NK-92 treated with Interleukin-12 subunit alpha and Interleukin-12 subunit beta, amount 100 ng/mL, for 24 hours (cell line): ENCODE measurements around the gene RNF19B.
A peak's percentile ranks its signal among the peaks of the same experiment; 100 is the strongest.
"Not testable (repeated sequence)": the region's sequence is repeated elsewhere in the genome, so short reads cannot be mapped to it uniquely, and the experiment has no call there.

Experiments
- DNase-seq: peaks from one replicate; lab custom pipeline; 2025; lab: John Stamatoyannopoulos, UW

The RNF19B gene

DNA sequence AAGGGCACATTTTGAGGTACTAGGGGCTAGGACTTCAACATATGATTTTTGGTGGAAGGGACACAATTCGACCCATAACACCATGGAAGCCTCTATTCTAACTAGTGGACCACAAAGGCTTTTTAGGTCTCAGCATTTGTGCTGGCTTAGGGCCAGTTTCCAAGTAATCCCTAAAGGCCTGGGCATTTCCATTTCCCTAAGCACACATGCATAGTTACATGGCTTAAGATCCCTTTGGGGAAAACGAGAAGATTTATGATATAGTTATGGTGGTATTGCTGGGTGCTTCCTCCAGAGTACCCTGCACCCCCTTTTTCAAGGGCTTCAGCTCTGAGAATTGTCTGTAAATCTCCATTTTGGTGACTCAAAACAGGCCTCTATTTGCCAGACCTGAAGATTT, 35.2 kb downstream of the RNF19B start:
- DNase-seq = no peak

DNA sequence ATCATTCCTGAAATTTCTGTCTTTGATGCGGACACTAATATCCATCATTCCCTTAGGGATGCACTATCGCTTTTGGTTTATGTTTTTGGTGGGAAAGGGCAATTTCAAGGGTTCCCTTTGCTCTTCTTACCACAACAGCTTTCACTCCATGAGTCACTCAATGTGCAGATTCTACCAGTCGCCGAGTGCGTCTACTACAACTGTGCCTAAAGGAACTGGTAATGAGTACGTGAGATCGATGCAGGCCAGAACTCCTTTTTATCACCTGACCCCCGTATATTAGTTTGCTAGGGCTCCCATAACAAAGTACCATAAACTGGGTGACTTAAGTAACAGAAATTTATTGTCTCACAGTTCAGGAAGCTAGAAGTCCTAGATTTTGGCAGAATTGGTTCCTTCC, 35.9 kb downstream of the RNF19B start:
- DNase-seq = no peak

DNA sequence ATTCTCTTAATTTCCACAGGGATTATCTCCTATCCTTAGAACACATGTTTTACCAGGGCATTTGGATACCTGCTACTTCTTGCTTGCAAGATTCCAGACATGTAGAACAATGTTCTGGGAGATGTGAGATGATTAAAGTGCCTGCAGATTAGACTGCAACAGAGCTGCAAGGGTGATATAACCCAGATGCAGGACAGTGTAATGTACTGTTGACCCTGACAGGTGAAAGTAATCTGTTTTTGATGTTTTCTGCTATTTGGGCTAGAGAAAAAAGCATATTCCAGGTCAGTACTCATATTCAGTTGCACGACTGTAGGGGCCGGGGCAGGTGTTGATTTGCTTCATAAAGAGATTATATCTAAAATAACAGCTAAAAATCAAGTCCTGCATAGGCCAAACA, 36.3 kb downstream of the RNF19B start:
- no peak for DNase-seq

DNA sequence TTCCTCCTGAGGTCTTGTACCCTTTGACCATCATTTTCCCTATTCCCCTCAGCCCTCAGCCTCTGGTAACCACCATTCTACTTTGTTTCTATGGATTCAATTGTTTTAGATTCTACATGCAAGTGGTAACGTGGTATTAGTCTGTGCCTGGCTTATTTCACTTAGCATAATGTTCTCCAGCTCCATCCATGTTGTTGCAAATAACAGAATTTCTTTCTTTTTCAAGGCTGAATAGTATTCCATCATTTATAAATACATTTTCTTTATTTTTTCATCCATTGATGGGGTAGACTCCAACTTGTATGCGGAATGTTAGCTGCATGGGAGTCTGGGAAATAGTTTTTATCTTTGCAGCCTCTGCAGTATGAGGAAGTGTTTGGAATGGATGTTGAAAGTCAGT, 37.2 kb downstream of the RNF19B start:
- no peak for DNase-seq

DNA sequence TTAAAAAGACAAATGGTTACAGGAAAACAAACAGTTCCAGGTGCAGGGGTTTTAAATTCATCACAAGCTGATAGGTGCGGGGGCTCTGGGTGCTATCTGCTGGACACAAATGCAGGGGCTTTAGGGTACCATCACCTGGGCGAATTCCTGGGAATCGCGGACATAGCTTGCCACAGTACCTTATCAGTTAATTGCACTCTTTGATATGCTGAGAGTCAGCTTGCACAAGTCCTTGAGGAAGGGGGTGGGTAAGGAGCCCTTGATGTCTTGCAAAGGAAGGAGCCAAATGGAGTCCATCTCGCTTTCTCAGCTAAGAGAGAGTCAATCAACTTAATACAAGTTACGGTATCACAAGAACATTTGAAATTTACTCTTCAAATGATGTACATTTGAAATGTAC, 38.0 kb downstream of the RNF19B start:
- no peak for DNase-seq

DNA sequence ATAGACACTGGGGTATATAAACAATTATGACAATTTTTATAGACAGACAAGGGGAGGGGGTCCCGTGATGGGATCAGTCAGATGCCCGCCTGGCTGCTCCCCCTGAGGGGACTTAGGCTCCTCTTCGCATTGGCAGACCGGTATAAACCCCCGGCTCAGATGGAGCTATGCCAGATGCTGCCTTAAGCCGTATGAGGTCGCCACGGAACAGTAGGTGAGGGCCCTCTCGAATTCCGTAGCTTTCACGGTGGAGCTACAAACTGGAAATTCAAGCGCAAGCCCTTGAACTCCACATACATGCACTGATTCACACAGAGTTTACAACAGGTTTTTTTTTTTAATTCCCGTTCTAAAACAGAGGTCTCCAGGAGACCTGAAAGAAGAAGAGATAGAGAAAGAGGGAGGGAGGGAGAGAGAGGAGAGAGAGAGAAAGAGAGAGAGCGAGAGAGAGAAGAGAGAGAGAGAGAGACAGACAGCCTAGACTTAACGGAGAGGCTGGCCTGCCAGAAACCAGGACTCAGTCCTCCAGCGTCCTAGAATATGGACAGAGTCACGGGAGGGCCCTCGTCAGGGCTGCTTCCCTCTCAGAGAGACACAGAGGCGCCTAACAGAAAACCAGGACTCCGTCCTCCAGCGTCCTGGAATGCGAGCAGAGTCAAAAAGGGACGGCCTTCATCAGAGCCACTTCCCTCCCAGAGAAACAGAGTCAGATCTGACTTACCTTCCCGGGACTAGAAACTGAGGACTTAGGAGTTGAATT, 39.0 kb downstream of the RNF19B start:
- no peak for DNase-seq

DNA sequence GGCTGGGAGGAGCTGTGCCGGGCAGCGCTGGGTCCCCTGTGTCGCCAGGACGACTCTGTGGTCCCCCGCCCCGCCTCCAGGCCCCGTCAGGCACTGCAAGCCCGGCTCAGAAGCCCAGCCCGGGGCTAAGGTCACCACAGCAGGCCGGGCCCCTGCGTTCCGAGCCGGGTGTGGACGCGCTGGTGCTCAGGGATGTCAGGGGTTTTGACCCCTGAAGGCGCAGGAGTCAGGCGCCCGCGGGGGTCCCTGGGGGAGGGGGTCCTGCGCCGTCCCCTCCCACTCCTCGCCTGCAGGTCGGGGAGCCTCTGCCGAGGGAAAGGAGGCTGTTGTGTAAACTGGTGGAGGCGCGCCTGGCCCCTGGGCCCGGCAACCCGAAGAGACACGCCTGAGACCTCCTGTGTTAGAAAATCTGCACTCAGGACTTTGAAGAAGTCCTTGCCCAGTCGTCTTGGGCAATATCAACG, 39.7 kb downstream of the RNF19B start:
- no peak for DNase-seq

DNA sequence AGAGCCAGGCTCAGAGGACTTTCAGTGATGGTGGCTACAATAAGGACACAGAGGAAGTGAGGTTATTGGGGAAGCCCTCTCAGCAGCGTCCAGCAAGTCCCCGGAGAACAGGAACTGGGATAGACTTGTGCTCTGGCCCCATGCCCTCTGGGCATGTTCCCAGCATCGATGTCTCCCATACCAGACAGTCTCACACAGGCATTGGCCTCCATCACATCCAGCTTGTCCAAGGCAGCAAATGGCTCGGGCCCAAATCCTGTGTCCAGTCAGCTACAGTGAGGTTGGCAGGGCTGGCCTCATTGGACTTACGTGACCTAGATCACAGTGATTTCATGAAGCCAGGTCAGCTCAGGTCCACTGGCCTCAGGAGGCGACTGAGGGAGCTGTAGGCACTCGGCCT, 43.8 kb downstream of the RNF19B start:
- no peak for DNase-seq

DNA sequence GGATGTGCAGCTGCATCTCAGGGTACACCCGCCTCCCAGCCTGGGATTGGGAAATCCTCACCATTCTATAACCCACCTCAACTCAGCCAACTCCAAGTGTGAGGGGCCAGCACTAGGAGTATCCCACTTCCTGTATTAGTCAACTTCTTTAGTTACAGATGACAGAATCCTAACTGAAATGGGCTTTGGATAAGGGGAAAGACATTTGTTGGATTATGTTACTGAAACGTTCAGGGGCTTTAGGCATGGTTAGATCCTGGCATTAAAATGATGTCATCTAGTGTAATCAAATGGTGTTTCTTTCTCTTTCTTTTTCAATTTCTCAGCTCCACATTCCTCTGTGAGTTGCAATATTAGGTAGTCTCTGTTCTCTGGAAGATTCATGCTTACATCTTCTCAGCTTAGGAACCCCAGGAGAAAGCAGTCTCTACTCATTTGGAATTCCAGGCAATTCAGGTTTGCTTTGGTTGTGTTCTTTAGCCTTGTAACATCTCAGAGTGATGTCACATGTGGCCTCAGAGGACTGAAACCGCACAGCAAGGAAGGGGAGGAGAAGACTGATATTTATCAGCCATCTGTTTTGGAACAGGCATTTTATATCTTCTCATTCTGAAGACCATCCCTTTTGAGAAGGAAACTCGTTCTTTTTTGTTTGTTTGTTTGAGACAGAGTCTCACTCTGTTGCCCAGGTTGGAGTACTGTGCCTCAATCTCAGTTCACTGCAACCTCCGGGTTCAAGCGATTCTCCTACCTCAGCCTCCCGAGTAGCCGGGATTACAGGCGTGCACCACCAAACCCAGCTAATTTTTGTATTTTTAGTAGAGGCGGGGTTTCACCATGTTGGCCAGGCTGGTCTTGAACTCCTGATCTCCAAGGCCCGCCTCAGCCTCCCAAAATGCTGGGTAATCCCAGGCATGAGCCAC, 44.5 kb downstream of the RNF19B start:
- DNase-seq = no peak

DNA sequence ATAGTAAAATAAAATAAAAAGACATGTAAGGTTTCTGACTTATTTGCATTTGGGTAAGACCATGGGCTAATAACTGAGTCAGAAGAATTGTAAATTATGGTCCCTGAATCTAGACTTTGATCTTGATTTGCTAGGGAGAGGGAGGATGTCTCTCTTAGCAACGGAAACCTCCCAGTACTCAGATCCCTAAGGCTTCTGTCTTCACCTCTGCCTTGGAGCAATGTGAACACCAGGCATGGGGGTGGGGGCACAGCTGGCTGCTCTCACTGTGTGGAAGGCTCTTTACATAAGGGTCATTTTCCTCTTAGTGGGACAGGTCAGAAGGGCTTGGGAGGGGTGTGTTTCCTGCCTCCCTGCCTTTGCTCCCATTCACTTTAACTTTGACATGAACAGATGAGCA, 46.4 kb downstream of the RNF19B start:
- no peak for DNase-seq

DNA sequence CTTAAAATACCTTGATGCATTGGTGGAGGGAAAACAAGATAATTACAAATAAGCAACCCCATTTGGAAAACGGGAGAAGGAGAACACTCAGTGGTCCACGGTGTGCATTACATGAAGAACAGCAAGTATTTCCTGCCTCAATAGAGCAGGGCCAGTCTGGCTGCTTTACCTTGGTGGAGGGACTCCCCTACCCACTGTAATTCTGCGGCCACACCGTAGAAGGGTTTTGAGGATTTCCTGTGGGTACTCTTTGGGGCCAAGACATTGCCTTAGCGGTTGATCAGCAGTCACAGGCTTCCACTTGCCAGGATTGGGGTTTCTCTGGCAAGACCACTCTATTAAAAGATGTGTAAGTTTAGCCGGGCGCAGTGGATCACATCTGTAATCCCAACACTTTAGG, 47.1 kb downstream of the RNF19B start:
- DNase-seq = peak; percentile 18

DNA sequence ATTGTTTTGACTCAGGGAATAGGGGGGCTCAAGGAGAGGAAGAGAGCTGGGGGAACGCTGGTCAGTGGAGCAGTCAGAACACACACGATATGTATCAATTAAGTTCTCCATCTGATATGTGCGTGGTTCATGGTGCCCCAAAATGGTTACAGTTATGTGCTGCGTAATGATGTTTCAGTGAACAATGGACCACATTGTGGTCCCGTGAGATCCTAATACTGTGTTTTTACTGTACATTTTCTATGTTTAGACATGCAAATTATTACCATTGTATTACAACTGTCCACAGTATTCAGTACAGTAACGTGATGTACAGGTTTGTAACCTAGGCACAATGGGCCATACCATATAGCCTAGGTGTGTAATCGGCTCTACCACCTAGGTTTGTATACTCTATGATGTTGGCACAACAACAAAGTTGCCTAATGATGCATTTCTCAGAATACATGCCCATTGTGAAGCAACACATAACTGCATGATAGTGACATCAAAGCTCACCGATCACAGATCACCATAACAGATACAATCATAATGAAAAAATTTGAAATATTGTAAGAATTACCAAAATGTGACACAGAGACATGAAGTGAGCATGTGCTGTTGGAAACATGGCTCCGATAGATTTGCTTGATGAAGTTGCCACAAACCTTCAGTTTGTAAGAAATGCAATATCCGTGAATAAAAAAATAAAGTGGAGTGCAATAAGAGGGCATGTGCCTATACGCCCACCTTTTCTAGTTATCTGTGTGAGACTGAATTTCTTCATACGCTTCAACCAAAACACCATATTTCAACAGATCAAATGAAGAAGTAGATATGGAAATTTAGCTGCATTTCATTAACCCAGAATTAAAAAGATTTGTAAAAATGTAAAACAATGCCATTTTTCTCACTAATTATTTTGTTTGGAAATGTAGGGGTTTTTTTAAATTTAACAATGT, 48.6 kb downstream of the RNF19B start:
- DNase-seq = no peak

DNA sequence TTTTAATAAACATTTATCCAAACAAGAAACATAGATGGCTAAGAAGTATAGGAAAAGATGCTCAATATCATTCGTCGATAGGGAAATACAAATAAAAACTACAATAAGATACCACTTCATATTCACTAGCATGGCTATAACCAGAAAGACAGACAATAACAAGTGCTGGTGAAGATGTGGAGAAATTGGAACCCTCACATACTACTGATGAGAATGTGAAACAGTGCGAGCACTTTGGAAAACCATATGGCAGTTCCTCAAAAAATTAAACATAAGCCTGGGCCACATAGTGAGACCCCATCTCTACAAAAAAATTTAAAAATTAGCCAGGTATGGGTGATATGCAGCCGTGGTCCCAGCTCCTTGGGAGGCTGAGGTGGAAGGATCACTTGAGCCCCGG, 54.3 kb downstream of the RNF19B start:
- DNase-seq = no peak

DNA sequence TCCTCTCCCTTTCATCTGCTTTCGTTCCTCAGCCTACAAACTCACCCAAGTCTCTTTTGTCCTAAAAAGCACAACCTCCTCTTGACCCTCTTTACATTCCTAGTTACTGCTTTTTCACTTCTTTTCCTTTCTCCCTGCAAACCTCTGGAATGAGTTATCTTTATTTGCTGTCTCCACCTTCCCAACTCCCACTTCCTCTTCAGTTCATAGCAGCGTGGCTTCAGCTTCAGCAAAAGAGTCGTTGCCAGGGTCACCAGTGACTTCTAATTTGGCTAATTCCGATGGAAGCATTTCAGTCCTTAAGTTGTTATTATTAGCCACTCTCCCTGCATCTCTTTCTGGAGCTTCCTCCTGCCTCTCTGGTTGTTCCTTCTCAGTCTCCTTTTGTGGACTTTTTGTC, 57.2 kb downstream of the RNF19B start:
- no peak for DNase-seq

DNA sequence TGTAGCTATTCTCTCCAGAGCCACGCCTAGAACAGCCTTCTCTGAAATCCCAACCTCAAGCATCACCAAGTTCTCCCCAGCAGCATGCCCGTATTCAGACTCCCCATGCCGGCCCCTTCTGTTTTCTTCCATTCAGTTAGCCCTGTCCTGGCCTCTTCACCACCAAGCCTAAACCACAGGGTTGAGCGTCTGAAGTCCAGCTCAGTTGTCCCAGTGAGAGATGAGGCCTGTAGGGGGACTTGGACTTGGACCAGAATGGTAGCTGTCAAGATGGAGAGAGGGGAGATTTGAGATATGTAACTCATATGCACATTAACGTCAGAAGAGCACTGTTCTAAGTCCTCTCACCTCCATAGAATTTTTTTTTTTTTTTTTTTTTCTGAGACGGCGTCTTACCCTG, 58.0 kb downstream of the RNF19B start:
- DNase-seq = no peak

DNA sequence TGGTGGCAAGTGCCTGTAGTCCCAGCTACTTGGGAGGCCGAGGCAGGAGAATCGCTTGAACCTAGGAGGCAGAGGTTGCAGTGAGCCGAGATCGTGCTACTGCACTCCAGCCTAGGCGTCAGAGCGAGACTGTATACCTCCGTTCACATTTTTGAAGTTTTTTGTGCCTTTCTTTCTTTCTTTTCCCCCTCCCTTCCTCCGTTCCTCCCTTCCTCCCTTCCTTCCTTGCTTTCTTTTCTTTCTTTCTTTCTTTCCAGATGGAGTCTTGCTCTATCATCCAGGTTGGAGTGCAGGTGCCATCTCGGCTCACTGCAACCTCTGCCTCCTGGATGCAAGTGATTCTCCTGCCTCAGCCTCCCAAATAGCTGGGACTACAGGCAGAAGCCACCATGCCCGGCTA, 59.0 kb downstream of the RNF19B start:
- not testable (repeated sequence) for DNase-seq

DNA sequence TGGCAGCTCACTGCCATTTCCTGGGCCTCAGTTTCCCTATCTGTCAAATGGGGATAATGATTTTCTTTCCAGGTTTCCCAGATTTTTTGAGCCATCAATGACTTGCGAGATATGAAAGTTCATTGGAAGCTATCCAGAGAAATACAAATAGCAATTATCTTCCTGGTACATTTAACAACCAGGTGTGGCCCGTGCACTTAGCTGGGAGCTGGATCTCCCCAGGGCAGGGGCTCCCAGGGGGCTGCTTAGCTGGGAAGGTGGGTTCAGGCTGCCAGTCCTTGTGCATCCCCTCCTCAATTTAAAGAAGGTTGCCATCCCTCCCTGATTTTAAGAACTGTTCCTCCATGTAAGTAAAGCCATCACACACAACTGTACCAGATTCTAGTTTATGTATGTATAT, 59.8 kb downstream of the RNF19B start:
- no peak for DNase-seq

DNA sequence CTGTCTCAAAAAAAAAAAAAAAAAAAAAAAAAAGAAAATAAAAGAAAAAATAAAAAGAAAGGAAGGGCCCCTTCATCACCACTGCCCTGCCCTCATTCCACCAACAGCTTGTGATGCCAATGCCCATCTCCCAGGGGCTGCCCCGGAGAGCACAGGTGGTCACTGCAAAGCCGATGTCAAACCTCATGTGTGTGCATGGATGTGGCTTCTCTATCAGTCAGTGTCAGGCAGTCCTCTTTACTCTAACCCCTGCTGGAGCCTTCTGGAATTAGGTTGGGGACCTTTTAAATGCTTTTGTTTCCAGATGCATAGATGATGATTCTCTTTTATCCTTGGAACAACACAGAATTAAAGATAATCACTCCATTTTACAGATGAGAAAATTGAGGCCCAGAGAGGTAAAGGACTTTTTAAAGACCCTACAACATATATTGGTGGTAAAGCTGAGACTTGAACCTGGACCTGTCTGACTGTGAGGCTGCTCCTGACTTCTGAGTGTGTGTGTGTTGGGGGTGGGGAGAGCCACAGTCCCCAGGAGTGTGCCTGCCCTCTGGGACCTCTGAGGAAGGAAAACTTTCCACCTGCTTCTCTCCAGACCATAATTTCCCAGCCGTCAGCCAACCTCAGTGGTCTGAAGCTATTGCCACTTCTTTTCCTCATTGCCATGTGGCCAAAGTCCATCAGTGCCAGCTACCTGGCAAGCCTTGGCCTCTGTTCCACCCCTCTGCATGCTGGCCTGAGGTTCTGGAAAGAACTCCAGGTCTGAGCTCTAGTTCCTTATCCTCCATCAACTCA, 60.4 kb downstream of the RNF19B start:
- DNase-seq = no peak

DNA sequence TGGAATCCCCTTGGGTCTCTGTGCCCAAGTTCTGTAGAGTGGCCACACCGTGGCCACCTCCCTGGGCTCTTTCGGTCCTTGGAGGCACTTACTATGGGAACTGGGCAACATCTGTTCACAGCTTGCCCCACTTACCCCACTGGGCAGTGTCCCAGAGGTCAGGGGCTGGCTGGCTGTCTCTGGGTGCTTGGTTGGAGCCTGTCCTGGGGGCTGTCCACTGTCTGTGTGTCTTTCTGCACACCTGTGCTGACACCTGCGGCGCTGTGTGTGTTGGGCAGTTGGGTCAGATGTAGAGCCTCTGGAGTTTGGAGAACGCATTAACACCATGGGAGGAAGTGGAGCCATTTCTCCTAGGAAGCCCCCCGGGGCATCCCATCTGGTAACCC, 62.1 kb downstream of the RNF19B start:
- DNase-seq = no peak

DNA sequence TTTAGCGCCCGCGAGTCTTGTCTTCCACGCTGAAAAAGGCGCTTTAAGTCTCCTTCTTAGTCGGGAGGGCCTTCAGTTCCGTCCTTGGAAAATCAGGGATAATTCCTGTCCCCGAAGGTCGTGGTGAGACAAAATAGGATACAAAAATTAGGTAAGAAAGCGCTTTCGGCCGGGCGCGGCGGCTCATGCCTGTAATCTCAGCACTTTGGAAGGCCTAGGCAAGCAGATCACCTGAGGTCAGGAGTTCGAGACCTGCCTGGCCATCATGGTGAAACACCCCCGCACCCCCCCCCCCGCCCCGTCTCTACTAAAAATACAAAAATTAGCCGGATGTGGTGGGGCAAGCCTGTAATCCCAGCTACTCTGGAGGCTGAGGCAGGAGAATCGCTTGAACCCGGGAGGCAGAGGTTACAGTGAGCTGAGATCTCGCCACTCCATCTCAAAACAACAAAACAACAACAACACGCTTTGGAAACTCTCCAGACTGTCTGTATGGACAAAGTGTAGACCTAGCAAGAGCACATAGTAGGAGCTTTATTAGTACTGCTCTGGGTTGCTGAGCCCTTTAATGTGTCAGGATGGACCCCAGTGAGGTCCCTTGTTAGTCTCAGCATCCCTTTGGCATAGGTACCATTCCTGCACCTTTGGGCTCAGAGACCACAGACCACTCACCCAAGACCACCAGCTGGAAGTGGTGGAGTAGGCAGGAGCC, 62.6 kb downstream of the RNF19B start:
- no peak for DNase-seq
